HG02885 (cell line): Measurements from ENCODE around the gene KCNH8.

Source experiments
- ATAC-seq: cut with Tn5 transposase; IDR thresholded peaks from one replicate; pipeline ENCODE4 v1.9.1; 2021; ENCODE audit warnings: mild to moderate bottlenecking; ENCODE audit not compliant: unreplicated experiment, poor library complexity

Gene KCNH8

GRCh38 chr3:19348941-19349564 lies 200.7 kb downstream of the KCNH8 start:
- peak; percentile 75 for ATAC-seq

DNA sequence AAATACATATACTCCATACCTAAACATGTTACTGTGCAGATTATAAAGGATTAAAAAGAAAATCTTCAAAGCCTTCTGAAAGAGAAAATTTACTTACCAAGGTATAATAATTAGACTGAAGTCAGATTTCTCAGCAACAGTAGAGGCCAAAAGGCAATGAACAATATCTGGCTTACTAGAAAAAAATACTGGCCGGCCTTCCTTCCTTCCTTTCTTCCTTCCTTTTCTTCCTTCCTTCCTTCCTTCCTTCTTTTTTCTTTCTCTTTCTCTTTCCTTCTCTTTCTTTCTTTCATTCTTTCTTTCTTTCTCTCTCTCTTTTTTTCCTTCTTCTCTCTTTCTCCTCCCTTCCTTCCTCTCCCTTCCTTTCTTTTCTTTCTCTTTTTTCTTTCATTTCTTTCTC lies 209.6 kb downstream of the KCNH8 start:
- no peak for ATAC-seq

- ATAC-seq: peak; percentile 18
Measured at GRCh38 chr3:19363071-19363470, 214.8 kb downstream of the KCNH8 start.

DNA sequence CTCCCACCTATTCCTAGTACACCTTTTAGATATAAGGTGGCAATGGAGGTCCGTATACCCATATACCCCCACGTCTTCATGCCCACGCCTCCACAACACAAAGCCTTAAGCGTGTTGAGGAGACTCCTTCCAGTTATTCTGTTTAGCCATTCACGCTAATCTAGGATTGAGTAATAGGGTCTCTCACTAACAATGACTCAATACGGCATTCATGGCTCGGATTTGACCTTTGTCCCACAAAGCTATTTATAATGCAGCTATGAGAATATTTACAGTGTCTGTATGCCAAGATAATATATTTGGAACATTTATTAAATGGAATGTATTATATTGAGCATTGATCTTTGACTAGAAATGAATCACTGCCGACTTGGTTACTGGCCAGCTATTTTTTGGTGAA lies 215.8 kb downstream of the KCNH8 start:
- no peak for ATAC-seq

- ATAC-seq: no peak
Measured at GRCh38 chr3:19365471-19365870, 217.2 kb downstream of the KCNH8 start.

GRCh38 chr3:19384868-19385267 lies 236.6 kb downstream of the KCNH8 start:
- ATAC-seq: peak; percentile 82

DNA sequence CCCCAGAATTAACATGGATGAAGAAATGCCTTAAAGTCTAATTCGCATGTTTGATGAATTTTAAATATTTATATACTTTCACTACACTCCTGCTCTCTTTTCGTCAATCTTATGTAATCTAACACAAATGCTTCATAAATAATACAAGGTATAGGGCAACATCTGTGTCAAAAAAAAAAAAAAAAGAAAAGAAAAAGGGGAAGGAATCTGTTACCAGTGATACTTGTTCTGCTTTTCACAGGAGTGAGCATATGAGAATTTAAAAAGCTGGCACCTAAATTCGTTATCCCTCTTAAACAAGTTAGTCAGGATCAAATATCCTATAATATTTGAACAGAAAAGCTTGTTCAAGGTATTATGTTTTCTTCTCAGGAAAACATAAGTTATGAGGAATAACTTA lies 243.8 kb downstream of the KCNH8 start:
- no peak for ATAC-seq

DNA sequence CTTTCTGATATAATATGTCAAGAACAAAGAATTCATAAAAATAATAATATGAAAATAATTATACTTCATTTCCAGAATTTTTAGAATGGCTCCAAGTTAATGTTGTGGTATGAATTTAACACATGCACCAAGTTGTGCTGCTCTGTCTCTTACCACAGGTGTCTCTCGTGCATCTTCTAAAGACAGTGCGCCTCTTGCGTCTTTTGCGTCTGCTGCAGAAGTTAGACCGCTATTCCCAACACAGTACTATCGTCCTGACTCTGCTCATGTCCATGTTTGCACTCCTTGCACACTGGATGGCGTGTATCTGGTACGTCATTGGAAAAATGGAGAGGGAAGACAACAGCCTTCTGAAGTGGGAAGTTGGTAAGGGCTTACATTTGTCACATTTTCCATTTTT lies 246.6 kb downstream of the KCNH8 start:
- no peak for ATAC-seq

GRCh38 chr3:19396726-19397125 lies 248.4 kb downstream of the KCNH8 start:
- ATAC-seq: no peak

DNA sequence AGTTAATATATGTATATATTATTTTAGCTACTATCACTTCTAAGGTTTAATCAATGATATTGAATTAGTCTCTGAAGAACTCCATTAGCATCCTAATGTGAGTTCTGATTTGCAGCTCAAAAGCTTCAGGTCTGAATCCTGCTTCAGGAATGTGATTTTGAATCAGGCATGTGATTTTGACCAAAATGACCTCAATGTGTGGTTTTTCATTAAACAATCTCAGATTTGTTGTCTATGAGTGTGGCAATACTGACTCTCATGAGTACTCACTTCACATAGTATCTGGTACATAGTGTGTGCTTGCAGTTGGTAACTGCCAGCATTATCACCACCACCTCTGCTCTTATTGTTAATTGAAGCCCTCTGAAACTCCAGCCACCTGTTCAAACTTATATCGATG lies 251.0 kb downstream of the KCNH8 start:
- no peak for ATAC-seq

GRCh38 chr3:19399836-19400235 lies 251.5 kb downstream of the KCNH8 start:
- ATAC-seq: no peak

GRCh38 chr3:19420159-19420558 lies 271.8 kb downstream of the KCNH8 start:
- ATAC-seq: no peak

- ATAC-seq: no peak
Measured at GRCh38 chr3:19425825-19426224, 277.5 kb downstream of the KCNH8 start.

- no peak for ATAC-seq
Measured at GRCh38 chr3:19427422-19428149, 279.3 kb downstream of the KCNH8 start.

GRCh38 chr3:19428729-19429128 lies 280.4 kb downstream of the KCNH8 start:
- no peak for ATAC-seq

GRCh38 chr3:19432669-19433068 lies 284.4 kb downstream of the KCNH8 start:
- no peak for ATAC-seq

GRCh38 chr3:19436746-19437145 lies 288.4 kb downstream of the KCNH8 start:
- ATAC-seq: no peak

- ATAC-seq: no peak
Measured at GRCh38 chr3:19439944-19440343, 291.6 kb downstream of the KCNH8 start.

DNA sequence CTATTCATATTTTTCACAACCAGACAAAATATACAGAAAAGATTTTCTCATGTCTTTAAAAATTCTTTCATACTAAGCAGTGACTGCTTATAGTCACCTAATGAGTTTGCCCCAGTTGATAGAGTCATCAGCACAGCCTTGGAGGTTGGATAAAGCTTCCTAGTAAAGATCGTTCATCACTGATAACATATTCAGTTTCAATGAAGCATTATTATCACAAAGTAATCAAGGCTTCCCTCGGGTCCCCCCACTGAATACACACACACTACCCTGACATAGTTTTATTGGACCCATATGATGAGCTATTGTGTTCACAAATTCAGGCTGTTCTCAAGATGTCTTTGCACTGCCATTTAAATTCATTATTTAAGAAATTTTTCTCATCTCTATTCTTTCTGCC lies 297.8 kb downstream of the KCNH8 start:
- ATAC-seq: no peak

GRCh38 chr3:19446687-19447086 lies 298.4 kb downstream of the KCNH8 start:
- peak; percentile 40 for ATAC-seq

- ATAC-seq: no peak
Measured at GRCh38 chr3:19455546-19455945, 307.2 kb downstream of the KCNH8 start.

GRCh38 chr3:19456738-19457137 lies 308.4 kb downstream of the KCNH8 start:
- ATAC-seq: no peak
